ENCODE results near the gene TTF1. TPM values are rescaled to one million over a fixed set of nuclear protein-coding genes. Genes with fewer than 3 reads are reported as not detected.

Gene TTF1
- total RNA-seq, 1 experiment from 2014 or later, result 7.0 TPM

- Histone ChIP-seq H3K4me2 (ENCODE audit: low read depth, low read length, poor library complexity, severe bottlenecking) (no peak overlapping the region), H3K9ac (ENCODE audit: low read length) (no peak overlapping the region), H3K4me1 (ENCODE audit: low read length) (no peaks in the 10 kb centered on the region), H3K9me3 (ENCODE audit: low read length) (no peaks in the 10 kb centered on the region), H3K27me3 (ENCODE audit: low read length) (no peaks in the 10 kb centered on the region), H2AFZ (ENCODE audit: low read length) (no peak overlapping the region), H4K20me1 (ENCODE audit: insufficient read depth, low read depth, low read length) (no peaks in the 10 kb centered on the region), H3K9me2 (replicated peaks; ENCODE audit: insufficient read depth, low read length) (no peaks in the 10 kb centered on the region), H3K36me3 (ENCODE audit: insufficient read depth, low read length) (no peaks in the 10 kb centered on the region), H3K79me2 (ENCODE audit: low read length) (no peaks in the 10 kb centered on the region), H3K27ac (ENCODE audit: low read length) (no peak overlapping the region), H3K4me3 (ENCODE audit: low read length) (no peak overlapping the region)
- no peak for DNase-seq
Measured at GRCh38 chr9:132441404-132441803, 34.8 kb upstream of the TTF1 start.

DNA sequence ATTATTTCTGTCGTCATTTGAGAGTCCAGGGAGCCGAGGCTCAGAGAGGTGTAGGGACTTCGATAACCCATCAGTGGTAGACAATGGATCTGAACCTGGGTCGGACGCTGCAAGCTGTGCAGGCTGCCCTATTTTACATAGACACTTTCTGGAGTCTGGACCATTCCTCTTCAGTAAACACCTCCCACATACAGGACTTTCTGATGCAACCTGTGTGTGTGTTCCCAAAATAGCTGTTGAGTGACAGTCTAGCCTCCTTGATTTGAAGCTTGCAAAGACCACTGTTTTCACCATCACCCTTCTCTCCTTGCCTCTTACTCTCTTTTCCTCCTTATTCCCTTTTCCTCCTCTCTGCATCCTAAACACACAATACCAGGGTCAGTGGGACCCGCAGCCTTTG lies 34.1 kb upstream of the TTF1 start:
- H3K4me2 ChIP-seq (ENCODE audit: low read depth, low read length, poor library complexity, severe bottlenecking), result no peak overlapping the region
- H3K79me2 ChIP-seq (ENCODE audit: low read length), result no peaks in the 10 kb centered on the region
- no peaks in the 10 kb centered on the region for H4K20me1 ChIP-seq (ENCODE audit: insufficient read depth, low read depth, low read length)
- H3K4me1 ChIP-seq (ENCODE audit: low read length), result no peaks in the 10 kb centered on the region
- no peak overlapping the region for H3K9ac ChIP-seq (ENCODE audit: low read length)
- no peak overlapping the region for H3K4me3 ChIP-seq (ENCODE audit: low read length)
- H3K27ac ChIP-seq (ENCODE audit: low read length), result no peak overlapping the region
- no peaks in the 10 kb centered on the region for H3K36me3 ChIP-seq (ENCODE audit: insufficient read depth, low read length)
- H3K27me3 ChIP-seq (ENCODE audit: low read length), result no peaks in the 10 kb centered on the region
- no peaks in the 10 kb centered on the region for H3K9me2 ChIP-seq (replicated peaks; ENCODE audit: insufficient read depth, low read length)
- H2AFZ ChIP-seq (ENCODE audit: low read length), result no peak overlapping the region
- H3K9me3 ChIP-seq (ENCODE audit: low read length), result no peaks in the 10 kb centered on the region
- no peak for DNase-seq

- no peaks in the 10 kb centered on the region for H3K4me1 ChIP-seq (ENCODE audit: low read length)
- H3K4me3 ChIP-seq (ENCODE audit: low read length), result no peak overlapping the region
- H3K9me3 ChIP-seq (ENCODE audit: low read length), result no peaks in the 10 kb centered on the region
- no peak for DNase-seq
- H4K20me1 ChIP-seq (ENCODE audit: insufficient read depth, low read depth, low read length), result no peaks in the 10 kb centered on the region
- H3K9ac ChIP-seq (ENCODE audit: low read length), result no peak overlapping the region
- H3K36me3 ChIP-seq (ENCODE audit: insufficient read depth, low read length), result no peaks in the 10 kb centered on the region
- H3K4me2 ChIP-seq (ENCODE audit: low read depth, low read length, poor library complexity, severe bottlenecking), result no peak overlapping the region
- no peaks in the 10 kb centered on the region for H3K27me3 ChIP-seq (ENCODE audit: low read length)
- no peaks in the 10 kb centered on the region for H3K79me2 ChIP-seq (ENCODE audit: low read length)
- H2AFZ ChIP-seq (ENCODE audit: low read length), result no peak overlapping the region
- no peaks in the 10 kb centered on the region for H3K9me2 ChIP-seq (replicated peaks; ENCODE audit: insufficient read depth, low read length)
- H3K27ac ChIP-seq (ENCODE audit: low read length), result no peak overlapping the region
Measured at GRCh38 chr9:132439153-132439552, 32.5 kb upstream of the TTF1 start.

- DNase-seq, result no peak
- no peak overlapping the region for H3K9ac ChIP-seq (ENCODE audit: low read length)
- no peaks in the 10 kb centered on the region for H3K79me2 ChIP-seq (ENCODE audit: low read length)
- H4K20me1 ChIP-seq (ENCODE audit: insufficient read depth, low read depth, low read length), result no peaks in the 10 kb centered on the region
- no peak overlapping the region for H3K4me2 ChIP-seq (ENCODE audit: low read depth, low read length, poor library complexity, severe bottlenecking)
- H3K4me3 ChIP-seq (ENCODE audit: low read length), result no peak overlapping the region
- H3K27ac ChIP-seq (ENCODE audit: low read length), result no peak overlapping the region
- no peak overlapping the region for H2AFZ ChIP-seq (ENCODE audit: low read length)
- H3K4me1 ChIP-seq (ENCODE audit: low read length), result peaks cover 11% of the 10 kb centered on the region
- no peaks in the 10 kb centered on the region for H3K9me3 ChIP-seq (ENCODE audit: low read length)
- H3K9me2 ChIP-seq (replicated peaks; ENCODE audit: insufficient read depth, low read length), result no peaks in the 10 kb centered on the region
- no peaks in the 10 kb centered on the region for H3K27me3 ChIP-seq (ENCODE audit: low read length)
- H3K36me3 ChIP-seq (ENCODE audit: insufficient read depth, low read length), result no peaks in the 10 kb centered on the region
Measured at GRCh38 chr9:132434881-132435280, 28.2 kb upstream of the TTF1 start.

DNA sequence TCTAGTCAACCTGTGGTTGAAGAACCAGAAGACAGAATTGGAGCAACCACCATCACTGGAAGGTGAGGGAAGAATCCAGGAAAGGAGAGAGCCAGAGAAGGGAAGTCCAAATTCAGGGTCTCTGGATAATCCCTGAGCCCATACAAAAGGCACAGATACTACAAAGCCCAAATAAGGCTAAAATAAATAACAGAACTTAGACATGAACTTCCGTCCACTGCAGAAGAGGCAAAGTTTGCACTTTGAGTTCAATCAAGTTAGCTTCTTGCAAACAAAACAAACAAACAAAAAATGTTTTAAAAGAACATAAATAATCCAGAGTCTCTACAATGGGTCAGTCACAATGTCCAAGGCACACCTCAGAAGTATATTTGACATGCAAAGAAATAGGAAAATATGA lies 24.4 kb upstream of the TTF1 start:
- no peak for DNase-seq
- Histone ChIP-seq H4K20me1 (ENCODE audit: insufficient read depth, low read depth, low read length) (no peaks in the 10 kb centered on the region), H3K79me2 (ENCODE audit: low read length) (no peaks in the 10 kb centered on the region), H3K27ac (ENCODE audit: low read length) (no peak overlapping the region), H3K9me2 (replicated peaks; ENCODE audit: insufficient read depth, low read length) (no peaks in the 10 kb centered on the region), H3K4me1 (ENCODE audit: low read length) (peaks cover 13% of the 10 kb centered on the region), H3K4me3 (ENCODE audit: low read length) (no peak overlapping the region), H3K27me3 (ENCODE audit: low read length) (no peaks in the 10 kb centered on the region), H2AFZ (ENCODE audit: low read length) (no peak overlapping the region), H3K36me3 (ENCODE audit: insufficient read depth, low read length) (no peaks in the 10 kb centered on the region), H3K4me2 (ENCODE audit: low read depth, low read length, poor library complexity, severe bottlenecking) (no peak overlapping the region), H3K9ac (ENCODE audit: low read length) (no peak overlapping the region), H3K9me3 (ENCODE audit: low read length) (no peaks in the 10 kb centered on the region)

DNA sequence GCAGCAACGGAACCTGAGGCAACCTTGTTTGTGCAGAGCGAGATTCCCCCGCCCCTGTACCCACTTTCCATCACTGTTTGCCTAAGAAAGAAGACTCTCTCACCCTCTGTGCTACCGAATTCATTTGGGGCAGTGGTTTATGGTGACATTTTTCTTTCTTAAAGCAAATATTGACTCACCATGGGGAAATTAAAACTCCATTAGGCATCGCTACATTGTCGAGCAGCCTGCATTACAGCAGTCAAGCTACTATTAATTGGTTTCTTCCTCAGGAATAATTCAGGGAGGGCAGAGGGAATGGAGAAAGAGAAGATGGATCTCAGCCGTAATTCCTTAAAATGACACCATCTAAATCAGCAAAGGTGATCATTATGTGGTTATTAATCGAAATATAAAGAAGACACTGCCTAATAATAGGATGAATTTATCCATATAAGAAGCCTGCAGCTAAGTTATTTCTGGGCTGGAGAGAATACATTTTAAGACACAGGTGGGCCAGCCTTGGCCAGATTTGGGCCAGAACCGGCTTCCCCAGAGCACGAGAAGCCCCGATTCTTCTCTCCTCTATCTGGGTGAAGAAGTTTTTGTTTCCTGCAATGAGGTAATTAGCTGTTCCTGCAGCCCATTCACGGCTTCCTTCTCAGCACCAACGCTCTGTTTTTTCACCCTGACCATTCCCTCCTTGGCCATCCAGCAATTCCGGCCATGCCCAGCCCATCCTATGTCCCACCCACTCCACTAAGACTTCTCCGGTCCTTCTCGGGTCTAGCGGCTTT lies 20.2 kb upstream of the TTF1 start:
- H3K27ac ChIP-seq (ENCODE audit: low read length), result no peak overlapping the region
- no peak overlapping the region for H3K9ac ChIP-seq (ENCODE audit: low read length)
- no peak overlapping the region for H3K4me2 ChIP-seq (ENCODE audit: low read depth, low read length, poor library complexity, severe bottlenecking)
- no peaks in the 10 kb centered on the region for H3K9me2 ChIP-seq (replicated peaks; ENCODE audit: insufficient read depth, low read length)
- H2AFZ ChIP-seq (ENCODE audit: low read length), result no peak overlapping the region
- H4K20me1 ChIP-seq (ENCODE audit: insufficient read depth, low read depth, low read length), result no peaks in the 10 kb centered on the region
- no peaks in the 10 kb centered on the region for H3K79me2 ChIP-seq (ENCODE audit: low read length)
- no peak for DNase-seq
- no peak overlapping the region for H3K4me3 ChIP-seq (ENCODE audit: low read length)
- peaks cover 43% of the 10 kb centered on the region for H3K4me1 ChIP-seq (ENCODE audit: low read length)
- no peaks in the 10 kb centered on the region for H3K27me3 ChIP-seq (ENCODE audit: low read length)
- no peaks in the 10 kb centered on the region for H3K36me3 ChIP-seq (ENCODE audit: insufficient read depth, low read length)
- no peaks in the 10 kb centered on the region for H3K9me3 ChIP-seq (ENCODE audit: low read length)

- H3K36me3 ChIP-seq (ENCODE audit: insufficient read depth, low read length), result no peaks in the 10 kb centered on the region
- H3K27me3 ChIP-seq (ENCODE audit: low read length), result no peaks in the 10 kb centered on the region
- no peak overlapping the region for H2AFZ ChIP-seq (ENCODE audit: low read length)
- H3K4me2 ChIP-seq (ENCODE audit: low read depth, low read length, poor library complexity, severe bottlenecking), result no peak overlapping the region
- H3K9me3 ChIP-seq (ENCODE audit: low read length), result no peaks in the 10 kb centered on the region
- H3K4me1 ChIP-seq (ENCODE audit: low read length), result peaks cover 48% of the 10 kb centered on the region
- H3K9me2 ChIP-seq (replicated peaks; ENCODE audit: insufficient read depth, low read length), result no peaks in the 10 kb centered on the region
- no peaks in the 10 kb centered on the region for H4K20me1 ChIP-seq (ENCODE audit: insufficient read depth, low read depth, low read length)
- H3K4me3 ChIP-seq (ENCODE audit: low read length), result no peak overlapping the region
- no peak overlapping the region for H3K27ac ChIP-seq (ENCODE audit: low read length)
- no peak overlapping the region for H3K9ac ChIP-seq (ENCODE audit: low read length)
- DNase-seq, result no peak
- no peaks in the 10 kb centered on the region for H3K79me2 ChIP-seq (ENCODE audit: low read length)
Measured at GRCh38 chr9:132425675-132426062, 19.0 kb upstream of the TTF1 start.

DNA sequence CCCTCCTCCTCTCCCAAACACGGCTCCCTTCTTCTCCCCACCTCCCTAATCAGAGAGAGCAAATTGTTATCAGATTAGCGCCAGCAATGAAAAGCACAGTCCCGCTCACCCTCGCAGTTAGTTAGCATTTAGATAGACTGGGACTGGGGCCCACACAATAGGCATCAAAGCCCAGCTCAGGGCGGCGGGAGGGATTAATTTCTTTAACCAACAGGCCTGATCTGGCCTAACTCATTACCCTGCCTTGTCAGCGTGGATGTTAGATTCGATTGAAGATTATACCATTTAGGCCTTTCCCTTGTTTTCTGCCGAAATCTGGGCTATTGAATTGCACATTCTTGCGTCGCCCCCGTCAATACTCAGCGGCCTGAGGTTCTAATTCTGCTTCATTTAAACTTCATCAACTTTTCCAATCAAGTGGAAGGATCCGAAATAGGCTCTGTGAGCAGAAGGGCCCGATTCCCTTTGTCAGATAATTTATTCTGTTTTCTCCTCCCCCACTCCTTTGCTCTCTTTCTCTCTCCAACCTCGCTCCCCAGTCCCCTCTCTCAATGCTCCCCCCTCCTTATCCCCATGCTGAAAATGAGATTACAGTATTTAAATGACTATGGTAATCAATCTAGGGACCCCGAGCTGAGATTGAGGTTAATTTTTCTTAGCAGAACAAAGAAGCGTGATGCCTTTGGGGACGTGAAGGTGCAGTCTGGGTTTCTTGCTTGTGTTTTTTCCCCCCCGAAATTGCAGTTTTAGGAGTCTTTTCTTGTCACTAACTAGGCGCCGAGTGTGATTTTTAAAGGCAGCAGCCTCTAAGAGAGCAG lies 18.4 kb upstream of the TTF1 start:
- Histone ChIP-seq H4K20me1 (ENCODE audit: insufficient read depth, low read depth, low read length) (no peaks in the 10 kb centered on the region), H3K36me3 (ENCODE audit: insufficient read depth, low read length) (no peaks in the 10 kb centered on the region), H3K9me3 (ENCODE audit: low read length) (no peaks in the 10 kb centered on the region), H3K9me2 (replicated peaks; ENCODE audit: insufficient read depth, low read length) (no peaks in the 10 kb centered on the region), H2AFZ (ENCODE audit: low read length) (no peak overlapping the region), H3K4me3 (ENCODE audit: low read length) (no peak overlapping the region), H3K4me1 (ENCODE audit: low read length) (peaks cover 42% of the 10 kb centered on the region), H3K79me2 (ENCODE audit: low read length) (no peaks in the 10 kb centered on the region), H3K9ac (ENCODE audit: low read length) (no peak overlapping the region), H3K4me2 (ENCODE audit: low read depth, low read length, poor library complexity, severe bottlenecking) (no peak overlapping the region), H3K27me3 (ENCODE audit: low read length) (no peaks in the 10 kb centered on the region), H3K27ac (ENCODE audit: low read length) (no peak overlapping the region)
- DNase-seq, result no peak

Measured in Karpas-422 (cell line).